ENCODE results near the gene BIVM.

GRCh38 chr13:102854675-102855074, 55.8 kb downstream of the BIVM start:
- no peak for TF ChIP-seq CTCF (optimal IDR thresholded peaks at IDR 0.05 in 1 of 3, IDR thresholded peaks at IDR 0.05 in 1 of 3, conservative IDR thresholded peaks at IDR 0.05 in 1 of 3; ENCODE audit: extremely low read depth in 1 of 3, insufficient read depth in 2 of 3, low read length in 3 of 3)
- TF ChIP-seq EZH2 (IDR thresholded peaks at IDR 0.05; ENCODE audit: low read length): no peak
